ENCODE data around the gene FUOM. TPM values are rescaled to one million over a fixed set of nuclear protein-coding genes. Genes with fewer than 3 reads are reported as not detected.
A peak's percentile ranks its signal among the peaks of the same experiment; 100 is the strongest.

Gene FUOM
- total and polyA plus RNA-seq, 9 of the 15 experiments (the other 6 are each of a cell fraction or from before 2014, with no cell fraction given): 1.8 to 96.1 (median 27.0) TPM

- TF ChIP-seq REST (IDR thresholded peaks at IDR 0.05; ENCODE audit: borderline replicate concordance) (no peak; the same call in 1 of the 2 replicates), REST (CRISPR knock-in tag; IDR thresholded peaks at IDR 0.05; ENCODE audit: low read depth) (no peak), STAT5A (IDR thresholded peaks at IDR 0.05; ENCODE audit: borderline replicate concordance, low read length) (no peak), DLX4 (CRISPR knock-in tag; IDR thresholded peaks at IDR 0.05) (no peak), MCM5 (IDR thresholded peaks at IDR 0.05; ENCODE audit: low read depth) (no peak), TAF9B (IDR thresholded peaks at IDR 0.05; ENCODE audit: partially characterized antibody) (no peak), ZNF407 (IDR thresholded peaks at IDR 0.05; ENCODE audit: low read depth) (peak; percentile 84), POLR2H (tag; IDR thresholded peaks at IDR 0.05; ENCODE audit: low read depth) (no peak; the same call in 1 of the 2 replicates), FOXO4 (CRISPR knock-in tag; IDR thresholded peaks at IDR 0.05) (no peak)
Measured at GRCh38 chr10:133308421-133309099, 49.3 kb downstream of the FUOM start, which contains the start of the genes TUBGCP2 and ZNF511 (continued).

All from K562 (cell line).